H1 (cell line): ENCODE measurements around the gene APOBEC3C. TPM values are rescaled to one million over a fixed set of nuclear protein-coding genes. Genes with fewer than 3 reads are reported as not detected.

Experiments
- CTCF ChIA-PET: fragments of 300-600 bp; sonication (Branson Sonifier 250); formaldehyde crosslinking; loops from one replicate; lab custom pipeline; 2021; ENCODE audit not compliant: partially characterized antibody; lab: Charles Lee
- POLR2A ChIA-PET: fragments of 300-600 bp; sonication (Branson Sonifier 250); formaldehyde crosslinking; loops from one replicate; lab custom pipeline; 2021; ENCODE audit warnings: inconsistent platforms; ENCODE audit not compliant: partially characterized antibody; lab: Charles Lee
- DNase-seq, 2 experiments: peaks; one replicate each; pipeline versions ENCODE4 v3.0.0 to v3.0.0-alpha.2; 2010 to 2022; ENCODE audit warnings: low spot score in 2 of 2, low read depth in 1 of 2, mixed read lengths in 1 of 2
- FAIRE-seq: peaks from 2 replicates; lab custom pipeline; 2011; peaks lifted over from hg19 to GRCh38; lab: Jason Lieb, UNC
- H2AFZ ChIP-seq: 2 replicates; pipeline ENCODE4 v1.8.1; 2012; ENCODE audit warnings: low read length, inconsistent platforms
- H2AK5ac ChIP-seq: 2 replicates; pipeline ENCODE4 v1.6.1; 2013; ENCODE audit warnings: low read depth, low read length
- H2BK120ac ChIP-seq: replicated peaks from 2 replicates; pipeline ENCODE3; 2013; ENCODE audit warnings: low read depth, low read length, inconsistent platforms
- H2BK12ac ChIP-seq: 2 replicates; pipeline ENCODE4 v1.6.1; 2013; ENCODE audit warnings: low read depth, low read length
- H2BK15ac ChIP-seq: 2 replicates; pipeline ENCODE4 v1.6.1; 2013; ENCODE audit warnings: low read length
- H2BK20ac ChIP-seq: 2 replicates; pipeline ENCODE4 v1.6.1; 2013; ENCODE audit warnings: low read length
- H2BK5ac ChIP-seq: 2 replicates; pipeline ENCODE4 v1.6.1; 2013; ENCODE audit warnings: low read depth, low read length
- H3K14ac ChIP-seq: 2 replicates; pipeline ENCODE4 v1.6.1; 2013; ENCODE audit warnings: inconsistent platforms; ENCODE audit not compliant: insufficient read length
- H3K18ac ChIP-seq: 2 replicates; pipeline ENCODE4 v1.6.1; 2013; ENCODE audit warnings: low read length; ENCODE audit errors: extremely low read depth
- H3K23ac ChIP-seq: 2 replicates; pipeline ENCODE4 v1.6.1; 2013; ENCODE audit warnings: inconsistent platforms; ENCODE audit not compliant: insufficient read length
- H3K23me2 ChIP-seq: 2 replicates; pipeline ENCODE4 v1.6.1; 2013; ENCODE audit warnings: low read depth, low read length
- H3K27ac ChIP-seq: 2 replicates; pipeline ENCODE4 v1.6.1; 2011; ENCODE audit warnings: low read depth, low read length, inconsistent platforms
- H3K27me3 ChIP-seq, 4 experiments: replicated peaks in 1 of 4; 1 replicate in 1 of 4; 2 replicates in 3 of 4; pipeline versions ENCODE4 v1.6.1 to v1.8.1; 2011 to 2013; ENCODE audit warnings: low read length in 3 of 4, mild to moderate bottlenecking in 3 of 4, inconsistent platforms in 2 of 4, mixed read lengths in 2 of 4, moderate library complexity in 1 of 4; ENCODE audit not compliant: control insufficient read depth in 3 of 4, insufficient read depth in 3 of 4; ENCODE audit errors: extremely low read depth in 1 of 4
- H3K36me3 ChIP-seq, 4 experiments: 2 replicates each; pipeline versions ENCODE4 v1.6.1 to v1.8.1; 2011 to 2013; ENCODE audit warnings: mild to moderate bottlenecking in 4 of 4, low read length in 3 of 4, moderate library complexity in 2 of 4, control low read depth in 1 of 4, inconsistent platforms in 1 of 4; ENCODE audit not compliant: insufficient read depth in 4 of 4, control insufficient read depth in 2 of 4
- H3K4ac ChIP-seq: replicated peaks from 2 replicates; pipeline ENCODE3; 2013; ENCODE audit warnings: low read length, low read depth, mixed read lengths, inconsistent platforms; ENCODE audit not compliant: insufficient read length
- H3K4me1 ChIP-seq, 4 experiments: replicated peaks in 1 of 4; 1 replicate in 1 of 4; 2 replicates in 3 of 4; pipeline versions ENCODE4 v1.6.1 to v1.8.1; 2011 to 2013; ENCODE audit warnings: low read length in 3 of 4, inconsistent platforms in 2 of 4, mixed read lengths in 1 of 4; ENCODE audit not compliant: insufficient read depth in 4 of 4, control insufficient read depth in 3 of 4
- H3K4me2 ChIP-seq, 2 experiments: 2 replicates each; pipeline versions ENCODE4 v1.6.1 to v1.8.1; 2011 to 2013; ENCODE audit warnings: low read depth in 2 of 2, low read length in 2 of 2, control low read depth in 1 of 2, inconsistent platforms in 1 of 2, mild to moderate bottlenecking in 1 of 2; ENCODE audit not compliant: insufficient read depth in 1 of 2
- H3K4me3 ChIP-seq, 4 experiments: fragments of 200-600, 300-600 bp in 1 of 4; sonication (generic), shearing (Covaris generic), sonication (Bioruptor Twin) in 1 of 4; 2 replicates each; pipeline versions ENCODE4 v1.5.1 to v1.8.1; 2011 to 2016; ENCODE audit warnings: low read length in 4 of 4, low read depth in 3 of 4, control low read depth in 2 of 4, inconsistent platforms in 2 of 4, mild to moderate bottlenecking in 2 of 4, mixed read lengths in 1 of 4, moderate library complexity in 1 of 4; ENCODE audit not compliant: insufficient read depth in 2 of 4; ENCODE audit errors: extremely low read depth in 1 of 4
- H3K56ac ChIP-seq: replicated peaks from 2 replicates; pipeline ENCODE3; 2013; ENCODE audit warnings: low read depth, mild to moderate bottlenecking, mixed read lengths, low read length, inconsistent platforms; ENCODE audit not compliant: insufficient read length
- H3K79me1 ChIP-seq: 2 replicates; pipeline ENCODE4 v1.6.1; 2013; ENCODE audit warnings: low read depth, low read length, control low read depth
- H3K79me2 ChIP-seq, 2 experiments: 2 replicates each; pipeline versions ENCODE4 v1.6.1 to v1.8.1; 2012 to 2013; ENCODE audit warnings: low read length in 2 of 2, mild to moderate bottlenecking in 2 of 2, inconsistent platforms in 1 of 2; ENCODE audit not compliant: insufficient read depth in 2 of 2, control insufficient read depth in 1 of 2
- H3K9ac ChIP-seq, 4 experiments: replicated peaks in 1 of 4; 1 replicate in 1 of 4; 2 replicates in 3 of 4; pipeline versions ENCODE4 v1.6.1 to v1.8.1; 2011 to 2013; ENCODE audit warnings: low read depth in 3 of 4, low read length in 3 of 4, control low read depth in 2 of 4, mild to moderate bottlenecking in 2 of 4, moderate library complexity in 2 of 4, inconsistent platforms in 1 of 4; ENCODE audit errors: extremely low read depth in 1 of 4
- H3K9me3 ChIP-seq, 2 experiments: 2 replicates each; pipeline versions ENCODE4 v1.6.1 to v1.8.1; 2012 to 2013; ENCODE audit warnings: mild to moderate bottlenecking in 2 of 2, moderate library complexity in 2 of 2, control low read depth in 1 of 2, inconsistent platforms in 1 of 2, low read depth in 1 of 2, low read length in 1 of 2, mixed read lengths in 1 of 2; ENCODE audit not compliant: insufficient read depth in 2 of 2
- H4K20me1 ChIP-seq, 2 experiments: replicated peaks in 1 of 2; 2 replicates each; pipeline versions ENCODE3 to v1.8.1; 2011 to 2013; ENCODE audit warnings: inconsistent platforms in 2 of 2, low read length in 2 of 2, mild to moderate bottlenecking in 1 of 2; ENCODE audit not compliant: insufficient read depth in 2 of 2, control insufficient read depth in 1 of 2
- H4K5ac ChIP-seq: 2 replicates; pipeline ENCODE4 v1.6.1; 2013; ENCODE audit warnings: low read length, low read depth, mixed read lengths, inconsistent platforms; ENCODE audit not compliant: insufficient read length
- H4K8ac ChIP-seq: 2 replicates; pipeline ENCODE4 v1.8.0; 2013; ENCODE audit warnings: mild to moderate bottlenecking, moderate library complexity, low read length, inconsistent platforms; ENCODE audit not compliant: insufficient read depth; ENCODE audit errors: extremely low read depth
- H4K91ac ChIP-seq: replicated peaks from 2 replicates; pipeline ENCODE3; 2013; ENCODE audit warnings: low read length, mixed read lengths, inconsistent platforms; ENCODE audit not compliant: insufficient read length
- ASH2L ChIP-seq: fragments of 200-600, 300-600 bp; sonication (generic); IDR thresholded peaks from one replicate; pipeline ENCODE4 v1.7.1; 2017; ENCODE audit warnings: low read length
- HDAC2 ChIP-seq, 2 experiments: fragments of 300-600 bp in 1 of 2; sonication (generic) in 1 of 2; IDR thresholded peaks; 2 replicates each; pipeline ENCODE4 v1.6.1; 2011 to 2012; ENCODE audit warnings: low read depth in 2 of 2, low read length in 2 of 2, mild to moderate bottlenecking in 2 of 2, moderate library complexity in 2 of 2, borderline replicate concordance in 1 of 2, inconsistent platforms in 1 of 2
- JUN ChIP-seq: IDR thresholded peaks from 2 replicates; pipeline ENCODE4 v1.6.1; 2011; ENCODE audit warnings: low read depth, mild to moderate bottlenecking, improper control_type of control experiment, low read length
- KDM1A ChIP-seq: fragments of 200-600, 300-600 bp; sonication (generic); IDR thresholded peaks from 2 replicates; pipeline ENCODE4 v1.7.1; 2016; ENCODE audit warnings: mild to moderate bottlenecking, low read length, borderline replicate concordance
- KDM4A ChIP-seq: IDR thresholded peaks from one replicate; pipeline ENCODE4 v1.7.1; 2012; ENCODE audit warnings: low read depth, mild to moderate bottlenecking, moderate library complexity, low read length, inconsistent platforms; ENCODE audit not compliant: severe bottlenecking
- NANOG ChIP-seq: IDR thresholded peaks from 2 replicates; pipeline ENCODE4 v1.6.1; 2011; ENCODE audit warnings: low read length, low read depth, mild to moderate bottlenecking, inconsistent platforms; ENCODE audit not compliant: insufficient read depth, poor library complexity, severe bottlenecking
- SAP30 ChIP-seq: fragments of 300-600 bp; sonication (generic); IDR thresholded peaks from 2 replicates; pipeline ENCODE4 v1.7.1; 2012; ENCODE audit warnings: low read length, moderate library complexity, mild to moderate bottlenecking, inconsistent platforms; ENCODE audit not compliant: insufficient read depth, insufficient replicate concordance
- SIRT6 ChIP-seq: IDR thresholded peaks from one replicate; pipeline ENCODE4 v1.7.1; 2012; ENCODE audit warnings: low read length, inconsistent platforms
- SP1 ChIP-seq: IDR thresholded peaks from 2 replicates; pipeline ENCODE4 v1.6.1; 2011; ENCODE audit warnings: low read depth, low read length
- SUZ12 ChIP-seq: fragments of 200-600 bp; sonication (generic); IDR thresholded peaks from 2 replicates; pipeline ENCODE4 v1.6.1; 2012; ENCODE audit warnings: mild to moderate bottlenecking, inconsistent platforms, low read length, moderate library complexity, mixed read lengths
- TCF12 ChIP-seq: IDR thresholded peaks from 2 replicates; pipeline ENCODE4 v1.6.1; 2011; ENCODE audit warnings: low read depth, mild to moderate bottlenecking, low read length
- TEAD4 ChIP-seq: IDR thresholded peaks from 2 replicates; pipeline ENCODE4 v1.6.1; 2012; ENCODE audit warnings: low read depth, low read length, inconsistent platforms, mixed read lengths
- YY1 ChIP-seq: IDR thresholded peaks from 2 replicates; pipeline ENCODE4 v1.6.1; 2011; ENCODE audit warnings: low read depth, mild to moderate bottlenecking, low read length
- WGBS, 2 experiments: shearing (Covaris generic) in 1 of 2; methylation state at CpG; one replicate each; pipeline versions ENCODE4 v1.1.6 to v1.1.7; 2013 to 2015; ENCODE audit warnings: low lambda C conversion rate in 2 of 2, mixed read lengths in 2 of 2, inconsistent platforms in 1 of 2, low coverage in 1 of 2, missing lambda C conversion rate in 1 of 2; ENCODE audit not compliant: insufficient replicate concordance in 2 of 2, insufficient coverage in 1 of 2, insufficient read length in 1 of 2; ENCODE audit errors: extremely low coverage in 1 of 2, missing lambda C conversion rate in 1 of 2; 5-methylcytosine and 5-hydroxymethylcytosine counted together
- polyA plus RNA-seq, 7 experiments: library from polyadenylated mRNA; depleted of rRNA in 3 of 7; stranded (reverse) in 5 of 7; unstranded in 2 of 7; fragments of >200 nt in 5 of 7; fragments of 200-250 nt in 2 of 7; gene quantifications; 1 replicate in 5 of 7; 2 replicates in 1 of 7; 4 replicates in 1 of 7; pipeline versions ENCODE4 v1.2.1 to v1.2.3, GENCODE V29; 2011 to 2013; ENCODE audit warnings: missing spikeins in 2 of 7, mixed read lengths in 2 of 7
- total RNA-seq: library from RNA; stranded (reverse); fragmentation: NEBNext Ultra II Directional; extraction: Animal tissue kit (Norgen Biotek cat#: 25700); gene quantifications from 2 replicates; pipeline ENCODE4 v1.2.1, GENCODE V29; 2021

Gene APOBEC3C
- total and polyA plus RNA-seq, 2 of the 8 experiments (the other 6 are each of a cell fraction or from before 2014, with no cell fraction given) = 20.3 to 23.3 TPM

GRCh38 chr22:38970551-38970950 is 43.5 kb upstream of the APOBEC3C start:
- Histone ChIP-seq H4K8ac (no peak overlapping the region), H3K9ac (no peak overlapping the region), H3K4me3 (no peak overlapping the region), H3K23ac (no peak overlapping the region), H2BK20ac (no peak overlapping the region), H3K18ac (no peak overlapping the region), H3K79me2 (no peaks in the 10 kb centered on the region), H3K9me3 (peaks cover under 1 to 4% of the 10 kb centered on the region in 2 experiments; a peak in 1 of 4 replicates), H3K23me2 (no peaks in the 10 kb centered on the region), H2BK120ac (no peak overlapping the region), H3K14ac (no peak overlapping the region), H2BK5ac (no peak overlapping the region), H2BK15ac (no peak overlapping the region), H3K4me2 (no peak overlapping the region), H3K4me1 (peaks cover 0 to 10% (median 3%) of the 10 kb centered on the region in 4 experiments; a peak in 4 of 7 replicates), H2AFZ (no peak overlapping the region), H3K56ac (no peak overlapping the region), H2BK12ac (no peak overlapping the region), H3K27me3 (no peaks in the 10 kb centered on the region; a peak in 2 of 7 replicates), H4K91ac (no peak overlapping the region), H3K36me3 (no peaks in the 10 kb centered on the region), H2AK5ac (no peak overlapping the region), H3K79me1 (no peaks in the 10 kb centered on the region), H4K5ac (no peak overlapping the region), H3K27ac (no peak overlapping the region), H3K4ac (no peak overlapping the region), H4K20me1 (no peaks in the 10 kb centered on the region)
- POLR2A ChIA-PET = interaction anchor here (2.0 kb wide), 1 partner anchor 11 kb away, joined by 8 read pairs; the partner anchor contains the start of gene APOBEC3B
- WGBS, 2 experiments = 85% methylated on average over 8 of the region's 8 CpGs; no CpG with 5 or more reads in 1 of the 2 experiments
- DNase-seq (no peak), FAIRE-seq (no peak)
- CTCF ChIA-PET = interaction anchor here (0.5 to 7.1 kb wide), 10 partner anchors 12 to 201 kb away, joined by 3 to 63 read pairs (median 3); partner anchors contain the start of gene APOBEC3B
- TF ChIP-seq TCF12 (no peak), SAP30 (no peak), TEAD4 (no peak), NANOG (no peak), SUZ12 (no peak), HDAC2 (IDR thresholded peaks at IDR 0.05; ENCODE audit: borderline replicate concordance in 1 of 2, low read depth in 2 of 2, low read length in 2 of 2) (no peak), ASH2L (no peak), KDM4A (no peak), SIRT6 (no peak), JUN (no peak), KDM1A (no peak), SP1 (no peak), YY1 (no peak)
